GM19463 (cell line): ENCODE data around the gene LLGL2.
"Not testable (repeated sequence)": the region's sequence is repeated elsewhere in the genome, so short reads cannot be mapped to it uniquely, and the experiment has no call there.

Experiments used
- ATAC-seq: cut with Tn5 transposase; IDR thresholded peaks from one replicate; pipeline ENCODE4 v1.9.1; 2021; ENCODE audit warnings: mild to moderate bottlenecking, moderate library complexity; ENCODE audit not compliant: unreplicated experiment

Gene LLGL2

DNA sequence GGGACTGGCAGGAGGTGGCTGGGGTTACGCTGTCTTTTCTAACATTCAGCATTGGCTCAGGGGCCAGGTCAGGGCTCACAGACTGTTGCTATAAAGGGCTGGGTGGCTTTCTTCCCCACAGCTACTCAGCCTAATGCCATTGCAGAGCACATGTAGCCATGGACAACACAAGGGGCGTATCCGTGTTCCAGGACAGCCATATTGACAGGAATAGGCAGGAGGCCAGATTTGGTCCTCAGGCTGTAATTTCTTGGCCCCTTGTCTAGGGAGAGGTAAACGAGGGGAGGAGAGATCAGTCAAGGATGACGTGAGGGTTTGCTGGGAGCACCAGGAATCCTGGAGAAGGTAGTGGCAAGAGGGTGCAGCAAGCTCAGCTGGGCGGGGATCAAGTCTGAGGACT, 40.9 kb downstream of the LLGL2 start:
- ATAC-seq = no peak

GRCh38 chr17:75566834-75567233, 41.3 kb downstream of the LLGL2 start:
- ATAC-seq = no peak

DNA sequence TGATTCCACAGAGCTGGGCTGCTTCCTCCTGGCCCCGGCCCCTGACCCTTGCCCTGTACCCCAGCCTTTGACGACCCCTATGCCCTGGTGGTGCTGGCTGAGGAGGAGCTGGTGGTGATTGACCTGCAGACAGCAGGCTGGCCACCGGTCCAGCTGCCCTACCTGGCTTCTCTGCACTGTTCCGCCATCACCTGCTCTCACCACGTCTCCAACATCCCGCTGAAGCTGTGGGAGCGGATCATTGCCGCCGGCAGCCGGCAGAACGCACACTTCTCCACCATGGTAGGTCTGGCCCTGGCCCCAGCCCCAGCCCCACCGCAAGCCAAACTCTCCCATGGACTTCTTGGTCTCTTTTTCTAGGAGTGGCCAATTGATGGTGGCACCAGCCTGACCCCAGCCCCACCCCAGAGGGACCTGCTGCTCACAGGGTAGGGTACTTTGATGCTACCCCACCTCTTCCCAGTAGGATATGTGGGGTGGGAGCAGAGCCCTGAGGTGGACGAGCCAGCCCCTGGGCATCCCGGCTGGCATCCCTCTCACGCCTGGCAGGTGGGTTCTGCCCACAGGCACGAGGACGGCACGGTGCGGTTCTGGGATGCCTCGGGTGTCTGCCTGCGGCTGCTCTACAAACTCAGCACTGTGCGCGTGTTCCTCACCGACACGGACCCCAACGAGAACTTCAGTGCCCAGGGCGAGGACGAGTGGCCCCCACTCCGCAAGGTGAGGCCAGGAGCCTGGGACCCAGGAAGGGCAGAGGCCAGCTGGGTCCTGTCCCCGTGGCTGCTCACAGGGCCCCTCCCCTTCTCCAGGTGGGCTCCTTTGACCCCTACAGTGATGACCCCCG, 43.1 kb downstream of the LLGL2 start:
- ATAC-seq = no peak

DNA sequence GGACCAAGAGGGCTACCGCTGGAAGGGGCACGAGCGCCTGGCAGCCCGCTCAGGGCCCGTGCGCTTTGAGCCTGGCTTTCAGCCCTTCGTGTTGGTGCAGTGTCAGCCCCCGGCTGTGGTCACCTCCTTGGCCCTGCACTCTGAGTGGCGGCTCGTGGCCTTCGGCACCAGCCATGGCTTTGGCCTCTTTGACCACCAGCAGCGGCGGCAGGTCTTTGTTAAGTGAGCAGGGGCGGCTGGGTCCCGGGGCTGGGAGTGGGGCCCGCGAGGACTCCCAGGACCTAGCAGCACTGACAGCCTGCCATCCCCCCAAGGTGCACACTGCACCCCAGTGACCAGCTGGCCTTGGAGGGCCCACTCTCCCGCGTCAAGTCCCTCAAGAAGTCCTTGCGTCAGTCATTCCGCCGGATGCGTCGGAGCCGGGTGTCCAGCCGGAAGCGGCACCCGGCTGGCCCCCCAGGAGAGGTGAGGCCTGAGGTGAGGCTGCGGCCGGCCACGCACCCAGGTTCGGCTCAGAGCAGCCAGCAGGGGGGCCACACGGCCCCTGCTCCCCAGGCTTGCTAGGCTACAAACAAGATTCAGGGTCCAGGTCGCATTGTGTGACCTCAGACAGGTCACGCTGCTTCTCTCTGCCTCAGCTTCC, 44.7 kb downstream of the LLGL2 start:
- no peak for ATAC-seq

GRCh38 chr17:75570772-75571171, 45.3 kb downstream of the LLGL2 start:
- ATAC-seq = no peak

GRCh38 chr17:75571197-75571884, 45.8 kb downstream of the LLGL2 start:
- no peak for ATAC-seq

DNA sequence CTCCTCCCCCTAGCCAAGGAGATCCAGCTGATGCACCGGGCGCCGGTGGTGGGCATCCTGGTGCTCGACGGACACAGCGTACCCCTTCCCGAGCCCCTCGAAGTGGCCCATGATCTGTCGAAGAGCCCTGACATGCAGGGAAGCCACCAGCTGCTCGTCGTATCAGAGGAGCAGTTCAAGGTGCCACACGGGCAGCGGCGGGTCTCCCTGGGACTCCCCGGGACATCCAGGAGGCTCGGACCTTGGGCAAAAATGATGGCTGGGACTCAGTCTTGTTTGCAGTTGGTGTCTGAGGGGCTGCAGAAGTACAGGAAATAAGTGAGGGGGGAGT, 46.4 kb downstream of the LLGL2 start:
- no peak for ATAC-seq

DNA sequence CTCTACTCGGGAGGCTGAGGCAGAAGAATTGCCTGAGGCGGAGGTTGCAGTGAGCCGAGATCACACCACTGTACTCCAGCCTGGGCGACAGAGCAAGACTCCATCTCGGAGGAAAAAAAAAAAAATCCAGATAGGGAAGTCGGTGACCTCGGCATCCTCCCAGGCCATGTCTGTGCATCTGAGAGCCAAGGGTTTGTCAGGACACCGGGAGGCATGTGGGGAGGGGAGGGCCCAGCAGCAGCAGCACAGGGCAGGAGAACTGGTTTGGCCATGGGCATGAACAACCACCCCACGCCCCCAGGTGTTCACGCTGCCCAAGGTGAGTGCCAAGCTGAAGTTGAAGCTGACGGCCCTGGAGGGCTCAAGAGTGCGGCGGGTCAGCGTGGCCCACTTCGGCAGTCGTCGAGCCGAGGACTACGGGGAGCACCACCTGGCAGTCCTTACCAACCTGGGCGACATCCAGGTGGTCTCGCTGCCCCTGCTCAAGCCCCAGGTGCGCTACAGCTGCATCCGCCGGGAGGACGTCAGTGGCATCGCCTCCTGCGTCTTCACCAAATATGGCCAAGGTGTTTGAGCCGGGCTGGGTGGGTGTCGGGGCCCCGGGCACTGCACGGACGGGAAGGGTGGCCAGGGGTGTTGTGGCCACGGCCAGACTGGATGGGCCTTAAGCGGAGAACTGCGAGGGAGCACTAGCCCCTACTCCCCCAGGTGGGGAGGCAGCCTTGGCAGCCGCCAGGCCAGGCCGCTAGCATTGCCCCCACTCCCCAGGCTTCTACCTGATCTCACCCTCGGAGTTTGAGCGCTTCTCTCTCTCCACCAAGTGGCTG, 47.4 kb downstream of the LLGL2 start:
- no peak for ATAC-seq

DNA sequence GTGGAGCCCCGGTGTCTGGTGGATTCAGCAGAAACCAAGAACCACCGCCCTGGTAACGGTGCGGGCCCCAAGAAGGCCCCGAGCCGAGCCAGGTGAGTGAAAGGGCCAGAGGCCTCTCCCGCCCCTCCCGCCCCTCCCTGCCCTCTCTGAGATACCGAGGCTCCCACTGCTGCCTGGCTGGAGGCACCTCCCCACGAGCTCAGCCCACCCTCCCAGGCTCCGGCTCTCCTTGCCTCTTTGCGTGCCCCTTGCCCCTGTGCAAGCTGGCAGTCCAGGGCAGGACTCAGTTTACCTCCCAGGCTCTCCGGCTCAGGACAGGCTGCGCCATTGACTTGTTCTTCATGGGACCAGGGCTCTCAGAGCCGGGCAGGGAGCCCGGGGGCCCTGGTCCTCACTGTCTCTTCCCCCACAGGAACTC, 48.1 kb downstream of the LLGL2 start:
- ATAC-seq = no peak

GRCh38 chr17:75573994-75574393, 48.5 kb downstream of the LLGL2 start:
- no peak for ATAC-seq

DNA sequence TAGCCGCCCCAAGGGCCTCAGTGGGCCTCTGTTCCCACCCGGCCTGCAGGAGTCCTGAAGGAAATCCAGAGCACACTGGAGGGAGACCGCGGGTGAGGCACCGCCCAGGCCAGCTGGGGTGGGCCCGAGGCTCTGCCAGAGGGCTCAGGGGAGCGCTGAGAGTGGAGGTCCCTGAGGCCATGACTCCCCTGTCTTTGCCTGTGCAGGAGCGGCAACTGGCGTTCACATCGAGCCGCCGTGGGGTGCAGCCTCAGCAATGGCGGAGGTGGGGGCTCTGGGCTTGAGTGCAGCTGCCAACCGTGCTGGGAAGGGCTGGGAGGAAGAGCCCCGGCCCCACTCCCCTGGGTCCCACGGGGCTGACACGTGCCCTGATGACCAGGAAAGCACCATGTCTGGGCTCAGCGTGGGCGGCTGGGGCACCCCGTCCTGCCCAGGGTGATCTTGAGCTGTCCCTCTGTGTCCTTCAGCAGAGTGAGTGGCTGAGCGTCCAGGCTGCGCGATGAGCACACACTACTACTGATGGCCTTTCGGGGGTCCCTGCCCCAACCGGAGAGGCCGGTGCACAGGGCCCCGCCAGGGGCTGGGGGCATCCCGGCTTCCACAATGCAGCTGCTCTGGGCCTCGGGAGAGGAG, 49.0 kb downstream of the LLGL2 start:
- ATAC-seq = no peak

- no peak for ATAC-seq
Measured at GRCh38 chr17:75575197-75575596, 49.7 kb downstream of the LLGL2 start.

DNA sequence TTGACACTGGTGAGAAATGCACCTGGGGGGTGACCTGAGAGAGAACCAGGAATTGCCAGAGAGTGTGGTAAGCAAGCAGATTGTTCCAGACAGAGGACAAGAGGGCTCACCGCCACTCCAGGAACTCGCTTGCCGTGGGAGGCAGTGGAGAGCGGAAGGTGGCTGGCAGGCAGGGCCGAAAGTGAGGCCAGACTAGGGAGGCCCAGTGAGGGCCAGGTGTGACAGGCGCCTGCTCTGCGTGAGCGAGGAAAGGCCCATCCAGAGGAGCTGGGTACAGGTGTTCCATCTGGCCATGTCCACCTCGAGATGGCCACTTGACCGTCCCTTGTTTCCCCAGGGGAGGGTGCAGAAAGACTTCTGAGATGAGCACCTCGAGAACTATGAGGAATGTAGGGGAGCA, 50.2 kb downstream of the LLGL2 start:
- no peak for ATAC-seq

- ATAC-seq = no peak
Measured at GRCh38 chr17:75576661-75577060, 51.2 kb downstream of the LLGL2 start.

GRCh38 chr17:75581121-75581725, 55.7 kb downstream of the LLGL2 start:
- ATAC-seq = not testable (repeated sequence)

- not testable (repeated sequence) for ATAC-seq
Measured at GRCh38 chr17:75583197-75583596, 57.7 kb downstream of the LLGL2 start.

DNA sequence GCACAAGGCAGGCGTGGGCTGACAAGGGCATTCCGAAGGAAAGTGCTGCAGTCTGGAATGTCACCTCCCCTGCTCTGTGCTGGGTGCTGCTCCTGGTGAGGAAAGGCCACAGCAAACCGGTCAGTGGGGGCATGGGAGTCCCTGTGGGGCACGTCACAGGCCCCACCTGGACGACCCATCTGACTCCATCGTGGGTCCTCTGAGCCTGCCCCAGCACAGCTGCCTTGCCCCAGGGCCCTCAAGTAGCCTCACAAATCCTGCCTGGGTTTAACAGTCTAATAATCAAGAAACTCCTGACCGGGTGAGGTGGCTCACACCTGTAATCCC, 59.3 kb downstream of the LLGL2 start:
- no peak for ATAC-seq

GRCh38 chr17:75587675-75588595, 62.4 kb downstream of the LLGL2 start, which contains the start of gene MYO15B:
TSS of gene MYO15B (plus strand) at chr17:75587800. CDS start at chr17:75588058, 258 bp downstream.
- ATAC-seq = peak; percentile 14

DNA sequence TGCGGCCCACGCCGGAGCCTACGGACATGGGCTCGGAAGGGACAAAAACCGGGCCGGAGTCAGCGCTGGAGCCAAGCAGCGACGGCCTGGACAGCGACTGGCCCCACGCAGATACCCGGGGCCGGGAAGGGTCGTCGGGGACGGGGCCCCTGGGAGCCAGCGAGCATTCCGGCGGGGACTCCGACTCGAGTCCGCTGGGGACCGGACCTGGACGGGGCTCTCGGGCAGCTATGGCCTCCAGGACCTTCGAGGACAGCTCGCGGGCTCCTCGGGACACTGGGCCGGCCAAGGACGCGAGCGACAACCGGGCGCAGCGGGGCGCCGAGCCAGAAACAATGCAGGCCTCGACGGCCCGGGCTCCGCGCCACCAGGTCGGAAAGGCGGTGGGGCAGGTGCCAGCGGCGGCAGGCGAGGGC, 63.1 kb downstream of the LLGL2 start:
- ATAC-seq = peak; percentile 22
